Measurements from ENCODE around the gene GCSH. TPM values are rescaled to one million over a fixed set of nuclear protein-coding genes. Genes with fewer than 3 reads are reported as not detected.

The GCSH gene
- total and polyA plus RNA-seq, 2 of the 13 experiments (the other 11 are each of a cell fraction or from before 2014, with no cell fraction given), result 35.9 to 103 TPM

- Histone ChIP-seq H3K36me3 (replicated peaks in 1 of 2; ENCODE audit: control insufficient read depth in 1 of 2, insufficient read depth in 2 of 2, low read length in 2 of 2) (peaks cover 2 to 11% of the 10 kb centered on the region in 2 experiments; a peak in 3 of 5 replicates), H3K27ac (ENCODE audit: extremely low read length, insufficient read depth, low read length) (peak overlapping the region; percentile 60), H3K4me3 (replicated peaks in 1 of 3; ENCODE audit: insufficient read depth in 1 of 3, low read depth in 2 of 3, low read length in 3 of 3) (peak overlapping the region; percentile 87 to 93 (median 87)), H3K9me3 (ENCODE audit: low read length) (no peaks in the 10 kb centered on the region; the same call in 1 of the 2 replicates), H4K20me1 (ENCODE audit: insufficient read depth, low read length) (peaks cover 2% of the 10 kb centered on the region; the same call in 1 of the 2 replicates), H3K9ac (ENCODE audit: insufficient read depth, low read depth, low read length) (peak overlapping the region; percentile 87), H3K4me2 (ENCODE audit: low read depth, low read length) (peak overlapping the region; percentile 85), H3K79me2 (ENCODE audit: insufficient read depth, low read length) (peaks cover 35% of the 10 kb centered on the region), H2AFZ (ENCODE audit: low read length) (no peak overlapping the region), H3K27me3 (ENCODE audit: control insufficient read depth in 1 of 2, insufficient read depth in 2 of 2, low read length in 2 of 2) (no peaks in the 10 kb centered on the region; a peak in 1 of 5 replicates), H3K4me1 (ENCODE audit: insufficient read depth, low read length) (peaks cover 22% of the 10 kb centered on the region)
- BruUV-seq (replicated peaks), result no TSS peak
- peak; percentile 48 for ATAC-seq
- FAIRE-seq, result no peak
- in situ Hi-C loops (cut with HindIII; ENCODE audit: extremely low pct_ligation_motif_present, low pct_unique_long_range_greater_than_20kb) (loop anchor here (25.0 kb wide), 1 partner anchor 701 kb away; no protein-coding TSS in a partner anchor), intact Hi-C loops (cut with micrococcal nuclease; ENCODE audit: unreplicated experiment) (loop anchor here (1.0 to 10.0 kb wide), 6 partner anchors 32 to 701 kb away; partner anchors contain the start of genes C16orf46 and GCSH)
- POLR2A ChIA-PET, result interaction anchor here (0.6 to 2.2 kb wide), 5 partner anchors 10 to 145 kb away, joined by 3 to 21 read pairs (median 4); partner anchors contain the start of gene C16orf46
- 0% methylated on average over 20 of the region's 80 CpGs for WGBS (ENCODE audit: low lambda C conversion rate)
- CTCF ChIA-PET (ENCODE audit: low intra/inter-chr PET ratio, low total read pairs), result interaction anchor here (1.3 to 3.7 kb wide), 7 partner anchors 30 to 702 kb away, joined by 5 to 26 read pairs (median 12); partner anchors contain the start of genes C16orf46, CENPN and CMC2
- DNase-seq (ENCODE audit: low spot score), result peak; percentile 11
- TF ChIP-seq ARNT2 (CRISPR knock-in tag; IDR thresholded peaks at IDR 0.05; ENCODE audit: low read depth) (peak; percentile 42; the same call in 1 of the 2 replicates), MEF2D (CRISPR knock-in tag; IDR thresholded peaks at IDR 0.05) (no peak), IRX3 (CRISPR knock-in tag; IDR thresholded peaks at IDR 0.05; ENCODE audit: borderline replicate concordance, low read depth) (peak; percentile 37; the same call in 1 of the 2 replicates), ZFX (CRISPR knock-in tag; IDR thresholded peaks at IDR 0.05; ENCODE audit: low read depth) (peak; percentile 51), GATAD1 (CRISPR knock-in tag; IDR thresholded peaks at IDR 0.05) (0 out of 2 replicates have a peak, but pooled peaks have one; percentile 11), ZNF574 (CRISPR knock-in tag; IDR thresholded peaks at IDR 0.05) (no peak), KDM5B (CRISPR knock-in tag; IDR thresholded peaks at IDR 0.05; ENCODE audit: borderline replicate concordance) (0 out of 2 replicates have a peak, but pooled peaks have one; percentile 15), ZNF784 (CRISPR knock-in tag; IDR thresholded peaks at IDR 0.05; ENCODE audit: borderline replicate concordance) (peak; percentile 46; the same call in 1 of the 2 replicates), RARG (CRISPR knock-in tag; IDR thresholded peaks at IDR 0.05; ENCODE audit: low read depth) (no peak), TEF (CRISPR knock-in tag; IDR thresholded peaks at IDR 0.05) (peak; percentile 46; the same call in 1 of the 2 replicates), ZNF770 (CRISPR knock-in tag; IDR thresholded peaks at IDR 0.05) (no peak), SRSF1 (optimal IDR thresholded peaks at IDR 0.05; ENCODE audit: low read depth, low read length) (no peak), ZNF563 (CRISPR knock-in tag; IDR thresholded peaks at IDR 0.05) (peak; percentile 66; the same call in 1 of the 2 replicates), CC2D1A (CRISPR knock-in tag; IDR thresholded peaks at IDR 0.05) (no peak), HOXD1 (CRISPR knock-in tag; IDR thresholded peaks at IDR 0.05) (peak; percentile 71), ESRRA (CRISPR knock-in tag; IDR thresholded peaks at IDR 0.05; ENCODE audit: low read depth) (no peak)
These were observed 60.0 kb downstream of the GCSH start for GRCh38 chr16:81035975-81036750.
